ENCODE data around the gene SS18L1.

- TF ChIP-seq GATA3 (IDR thresholded peaks at IDR 0.05; ENCODE audit: low read depth, low read length) (no peak), GATA2 (IDR thresholded peaks at IDR 0.05; ENCODE audit: low read depth, low read length) (no peak)
Measured at GRCh38 chr20:62168061-62168460, 24.5 kb downstream of the SS18L1 start.
